Measurements from ENCODE around the gene MYH11. TPM values are rescaled to one million over a fixed set of nuclear protein-coding genes. Genes with fewer than 3 reads are reported as not detected.

The MYH11 gene
- total RNA-seq, 4 donors from 2014 or later = 22.4 to 206 (median 26.8) TPM

GRCh38 chr16:15725641-15726240 is 131.1 kb downstream of the MYH11 start:
- DNase-seq (ENCODE audit: low spot score) (no peak), ATAC-seq (ENCODE audit: low FRiP score) (no peak)
- no peak for TF ChIP-seq CTCF (IDR thresholded peaks at IDR 0.05)

- TF ChIP-seq CTCF (IDR thresholded peaks at IDR 0.05) = no peak
- DNase-seq (ENCODE audit: low spot score) (no peak), ATAC-seq (ENCODE audit: low FRiP score) (no peak)
These were observed 133.0 kb downstream of the MYH11 start for GRCh38 chr16:15723808-15724207.

GRCh38 chr16:15721018-15721417 is 135.8 kb downstream of the MYH11 start:
- DNase-seq (ENCODE audit: low spot score) (no peak), ATAC-seq (ENCODE audit: low FRiP score) (no peak)
- no peak for TF ChIP-seq CTCF (IDR thresholded peaks at IDR 0.05)

GRCh38 chr16:15716694-15717447 is 140.0 kb downstream of the MYH11 start:
- no peak for TF ChIP-seq CTCF (IDR thresholded peaks at IDR 0.05)
- DNase-seq (ENCODE audit: low spot score) = no peak
- no peak for ATAC-seq (ENCODE audit: low FRiP score)

- ATAC-seq (ENCODE audit: low FRiP score) = no peak
- no peak for DNase-seq (ENCODE audit: low spot score)
- no peak for TF ChIP-seq CTCF (IDR thresholded peaks at IDR 0.05)
These were observed 141.6 kb downstream of the MYH11 start for GRCh38 chr16:15715221-15715620.

GRCh38 chr16:15714393-15715172 is 142.2 kb downstream of the MYH11 start:
- ATAC-seq (ENCODE audit: low FRiP score) (no peak), DNase-seq (ENCODE audit: low spot score) (no peak)
- no peak for TF ChIP-seq CTCF (IDR thresholded peaks at IDR 0.05)

All from omental fat pad (tissue), 4 donors.